HCT116 (cell line): ENCODE data around the gene DNAH7. TPM values are rescaled to one million over a fixed set of nuclear protein-coding genes. Genes with fewer than 3 reads are reported as not detected.

ENCODE experiments used
- ATAC-seq: fragments of 200-7000 bp; cut with Tn5 transposase; 2 replicates; pipeline ENCODE4 v1.9.1; 2020; ENCODE audit warnings: mild to moderate bottlenecking, moderate library complexity
- BruUV-seq: library from RNA; stranded (reverse); fragments of 400-500 nt; replicated peaks from 2 replicates; lab custom pipeline; 2021; lab: Mats Ljungman, UMichigan
- CTCF ChIA-PET: fragments of 300-600 bp; sonication (Branson Sonifier 250); formaldehyde crosslinking; loops from one replicate; lab custom pipeline; 2021; ENCODE audit warnings: antibody characterized with exemption; lab: Charles Lee
- POLR2A ChIA-PET: fragments of 300-600, 350-600 bp; sonication (Branson Sonifier 250); formaldehyde crosslinking; loops from one replicate; lab custom pipeline; 2021; ENCODE audit warnings: antibody characterized with exemption; lab: Charles Lee
- RAD21 ChIA-PET, 2 experiments: fragments of 300-600 bp; sonication (Branson Sonifier 250); formaldehyde crosslinking; loops; one replicate each; lab custom pipeline; 2023; ENCODE audit warnings: low total read pairs in 2 of 2; ENCODE audit not compliant: uncharacterized antibody in 2 of 2, unreplicated experiment in 2 of 2, low non-redundant PET in 1 of 2; lab: Charles Lee
- DNase-seq: peaks from one replicate; pipeline ENCODE4 v3.0.0-alpha.2; 2010; ENCODE audit warnings: low read depth, low spot score
- H2AFZ ChIP-seq: fragments of 200-600 bp; shearing (Covaris generic), sonication (generic); 2 replicates; pipeline ENCODE4 v1.6.1; 2017; ENCODE audit warnings: low read depth, mixed run types, mixed read lengths, antibody characterized with exemption, low read length; ENCODE audit not compliant: poor library complexity, severe bottlenecking
- H3K27ac ChIP-seq: 2 replicates; pipeline ENCODE4 v1.5.1; 2012; ENCODE audit warnings: low read depth, low read length
- H3K27me3 ChIP-seq: fragments of 200-600 bp; sonication (generic); 2 replicates; pipeline ENCODE4 v1.6.1; 2016; ENCODE audit warnings: mixed run types, low read length, mixed read lengths; ENCODE audit not compliant: insufficient read depth
- H3K36me3 ChIP-seq, 2 experiments: fragments of 200-500 bp in 1 of 2; fragments of 200-600 bp in 1 of 2; sonication (Bioruptor generic) in 1 of 2; sonication (generic) in 1 of 2; 2 replicates each; pipeline versions ENCODE4 v1.5.1 to v1.6.1; 2014 to 2016; ENCODE audit warnings: low read length in 2 of 2, inconsistent platforms in 1 of 2, mixed read lengths in 1 of 2, mixed run types in 1 of 2; ENCODE audit not compliant: insufficient read depth in 2 of 2, control insufficient read depth in 1 of 2
- H3K4me1 ChIP-seq, 2 experiments: fragments of 200-600 bp in 1 of 2; sonication (generic) in 1 of 2; 2 replicates each; pipeline versions ENCODE4 v1.5.1 to v1.6.1; 2012 to 2017; ENCODE audit warnings: low read length in 2 of 2, inconsistent platforms in 1 of 2, mild to moderate bottlenecking in 1 of 2, mixed read lengths in 1 of 2, mixed run types in 1 of 2, moderate library complexity in 1 of 2; ENCODE audit not compliant: insufficient read depth in 2 of 2, control insufficient read depth in 1 of 2
- H3K4me2 ChIP-seq: fragments of 200-600 bp; sonication (generic); 2 replicates; pipeline ENCODE4 v1.6.1; 2017; ENCODE audit warnings: mixed run types, low read length, mixed read lengths
- H3K4me3 ChIP-seq, 2 experiments: fragments of 200-600 bp in 1 of 2; sonication (generic) in 1 of 2; replicated peaks in 1 of 2; 2 replicates each; pipeline ENCODE4 v1.5.1; 2011 to 2016; ENCODE audit warnings: low read length in 2 of 2, control low read depth in 1 of 2, low read depth in 1 of 2, mild to moderate bottlenecking in 1 of 2, mixed read lengths in 1 of 2, mixed run types in 1 of 2
- H3K79me2 ChIP-seq: fragments of 200-600 bp; sonication (generic); 2 replicates; pipeline ENCODE4 v1.6.1; 2017; ENCODE audit warnings: mild to moderate bottlenecking, mixed run types, low read length, moderate library complexity, mixed read lengths; ENCODE audit not compliant: insufficient read depth
- H3K9ac ChIP-seq: fragments of 200-600 bp; sonication (generic); 2 replicates; pipeline ENCODE4 v1.6.1; 2016; ENCODE audit warnings: low read length, mixed read lengths
- H3K9me2 ChIP-seq: fragments of 200-600 bp; sonication (generic), shearing (Covaris generic); 2 replicates; pipeline ENCODE4 v1.6.1; 2017; ENCODE audit warnings: mixed run types, mild to moderate bottlenecking, moderate library complexity; ENCODE audit not compliant: insufficient read depth
- H3K9me3 ChIP-seq, 2 experiments: fragments of 200-500 bp in 1 of 2; fragments of 200-600 bp in 1 of 2; sonication (Bioruptor generic) in 1 of 2; sonication (generic) in 1 of 2; 2 replicates each; pipeline ENCODE4 v1.6.1; 2014 to 2017; ENCODE audit warnings: low read length in 2 of 2, mixed read lengths in 2 of 2, inconsistent platforms in 1 of 2, low read depth in 1 of 2, mild to moderate bottlenecking in 1 of 2, mixed run types in 1 of 2, moderate library complexity in 1 of 2; ENCODE audit not compliant: control insufficient read depth in 1 of 2, insufficient read depth in 1 of 2
- H4K20me1 ChIP-seq: fragments of 200-600 bp; sonication (generic), shearing (Covaris generic); 2 replicates; pipeline ENCODE4 v1.6.1; 2017; ENCODE audit warnings: mixed run types, mild to moderate bottlenecking, moderate library complexity; ENCODE audit not compliant: insufficient read depth
- ATF3 ChIP-seq: IDR thresholded peaks from 2 replicates; pipeline ENCODE4 v1.6.1; 2012
- CBX3 ChIP-seq: IDR thresholded peaks from 2 replicates; pipeline ENCODE4 v1.6.1; 2012; ENCODE audit warnings: low read depth
- CEBPB ChIP-seq: IDR thresholded peaks from 2 replicates; pipeline ENCODE4 v1.6.1; 2012; ENCODE audit warnings: low read depth
- ELF1 ChIP-seq: IDR thresholded peaks from 2 replicates; pipeline ENCODE4 v1.6.1; 2012; ENCODE audit warnings: low read depth, borderline replicate concordance
- EZH2 ChIP-seq: fragments of 200-600 bp; sonication (generic); IDR thresholded peaks from 2 replicates; pipeline ENCODE4 v1.6.1; 2017; ENCODE audit warnings: antibody characterized with exemption, mixed run types
- EZH2phosphoT487 ChIP-seq: fragments of 200-600 bp; IDR thresholded peaks from 2 replicates; pipeline ENCODE4 v1.6.1; 2018; ENCODE audit warnings: antibody characterized with exemption, borderline replicate concordance
- FOSL1 ChIP-seq: IDR thresholded peaks from 2 replicates; pipeline ENCODE4 v1.6.1; 2012; ENCODE audit warnings: low read depth
- JUND ChIP-seq: IDR thresholded peaks from 2 replicates; pipeline ENCODE4 v1.6.1; 2012
- POLR2A ChIP-seq: IDR thresholded peaks from 2 replicates; pipeline ENCODE4 v1.7.0; 2011; ENCODE audit warnings: borderline replicate concordance; ENCODE audit not compliant: insufficient read depth, insufficient read length; ENCODE audit errors: extremely low read depth
- POLR2AphosphoS5 ChIP-seq: IDR thresholded peaks from 2 replicates; pipeline ENCODE4 v1.6.1; 2011; ENCODE audit warnings: mild to moderate bottlenecking, low read depth, low read length, moderate library complexity
- RAD21 ChIP-seq: IDR thresholded peaks from 2 replicates; pipeline ENCODE4 v1.6.1; 2012; ENCODE audit warnings: low read depth, mild to moderate bottlenecking
- REST ChIP-seq: IDR thresholded peaks from 2 replicates; pipeline ENCODE4 v1.6.1; 2012; ENCODE audit warnings: low read depth
- SIN3A ChIP-seq: IDR thresholded peaks from 2 replicates; pipeline ENCODE4 v1.6.1; 2012; ENCODE audit warnings: low read depth
- SP1 ChIP-seq: IDR thresholded peaks from 2 replicates; pipeline ENCODE4 v1.6.1; 2012; ENCODE audit warnings: low read depth
- YY1 ChIP-seq: IDR thresholded peaks from 2 replicates; pipeline ENCODE4 v1.6.1; 2011; ENCODE audit warnings: low read length, low read depth, moderate library complexity, mild to moderate bottlenecking; ENCODE audit not compliant: insufficient replicate concordance; ENCODE audit errors: extremely low read depth
- ZFX ChIP-seq: fragments of 450-650 bp; IDR thresholded peaks from 2 replicates; pipeline ENCODE4 v1.6.1; 2017
- ZNF274 ChIP-seq: fragments of 200-500 bp; sonication (Bioruptor generic); IDR thresholded peaks from 2 replicates; pipeline ENCODE4 v1.6.1; 2014; ENCODE audit warnings: mild to moderate bottlenecking, low read depth, low read length, inconsistent platforms
- intact Hi-C: fragments of 100-400 bp; cut with micrococcal nuclease; formaldehyde crosslinking; loops from 2 replicates; pipeline ENCODE4 v1.10.0; 2022
- total RNA-seq: library from RNA; stranded (reverse); gene quantifications from one replicate; pipeline ENCODE4 v1.2.1, GENCODE V29; 2021; ENCODE audit not compliant: unreplicated experiment

DNAH7 gene
- total RNA-seq, 1 experiment from 2014 or later, result not detected

GRCh38 chr2:195864316-195864715 is 204.3 kb downstream of the DNAH7 start:
- H3K9me2 ChIP-seq, result no peaks in the 10 kb centered on the region
- no peaks in the 10 kb centered on the region for H3K27me3 ChIP-seq
- no peak for DNase-seq
- no peaks in the 10 kb centered on the region for H3K4me1 ChIP-seq
- no peak overlapping the region for H3K9ac ChIP-seq
- RAD21 ChIA-PET, result no interaction called here
- no peak overlapping the region for H2AFZ ChIP-seq
- no peaks in the 10 kb centered on the region for H3K9me3 ChIP-seq
- H4K20me1 ChIP-seq, result no peaks in the 10 kb centered on the region
- H3K4me2 ChIP-seq, result no peak overlapping the region
- BruUV-seq, result no TSS peak
- H3K79me2 ChIP-seq, result no peaks in the 10 kb centered on the region
- POLR2A ChIA-PET, result no interaction called here
- CTCF ChIA-PET, result no interaction called here
- intact Hi-C loops, result no loop called here
- no peak for ATAC-seq
- no peak overlapping the region for H3K27ac ChIP-seq
- H3K4me3 ChIP-seq, result no peak overlapping the region
- TF ChIP-seq ZFX, result no peak
- TF ChIP-seq ATF3, result no peak
- H3K36me3 ChIP-seq, result no peaks in the 10 kb centered on the region

- ChIA-PET POLR2A (no interaction called here), CTCF (no interaction called here)
- TF ChIP-seq CEBPB, result no peak
- no peak for TF ChIP-seq FOSL1
- no peak for TF ChIP-seq SIN3A
- no peak for TF ChIP-seq ZFX
- no peak for TF ChIP-seq REST
- no peak for TF ChIP-seq POLR2A
- TF ChIP-seq SP1, result no peak
- no peak for TF ChIP-seq ATF3
- TF ChIP-seq JUND, result no peak
- TF ChIP-seq POLR2AphosphoS5, result no peak
- no peak for TF ChIP-seq CBX3
- TF ChIP-seq RAD21, result no peak
- no peak for TF ChIP-seq ELF1
- no peak for TF ChIP-seq EZH2phosphoT487
- no peak for TF ChIP-seq ZNF274
- no peak for TF ChIP-seq YY1
- no peak for TF ChIP-seq EZH2
Observed at GRCh38 chr2:195863564-195863963, 205.1 kb downstream of the DNAH7 start.

More at GRCh38 chr2:195863564-195863963, 205.1 kb downstream of the DNAH7 start:
- Histone ChIP-seq H3K27ac (no peak overlapping the region), H3K9ac (no peak overlapping the region), H3K79me2 (no peaks in the 10 kb centered on the region), H2AFZ (no peak overlapping the region), H3K27me3 (no peaks in the 10 kb centered on the region), H3K4me2 (no peak overlapping the region), H4K20me1 (no peaks in the 10 kb centered on the region), H3K4me1 (no peaks in the 10 kb centered on the region), H3K4me3 (no peak overlapping the region), H3K9me2 (no peaks in the 10 kb centered on the region), H3K9me3 (no peaks in the 10 kb centered on the region), H3K36me3 (no peaks in the 10 kb centered on the region)
- no peak for ATAC-seq
- BruUV-seq, result no TSS peak
- RAD21 ChIA-PET, result no interaction called here
- no peak for DNase-seq
- intact Hi-C loops, result no loop called here
